HG03439 (cell line): ENCODE data around the gene PHRF1.
"Not testable (repeated sequence)": the region's sequence is repeated elsewhere in the genome, so short reads cannot be mapped to it uniquely, and the experiment has no call there.

Experiments
- ATAC-seq: cut with Tn5 transposase; IDR thresholded peaks from one replicate; pipeline ENCODE4 v1.9.1; 2021; ENCODE audit warnings: mild to moderate bottlenecking, moderate library complexity; ENCODE audit not compliant: unreplicated experiment

Gene PHRF1

DNA sequence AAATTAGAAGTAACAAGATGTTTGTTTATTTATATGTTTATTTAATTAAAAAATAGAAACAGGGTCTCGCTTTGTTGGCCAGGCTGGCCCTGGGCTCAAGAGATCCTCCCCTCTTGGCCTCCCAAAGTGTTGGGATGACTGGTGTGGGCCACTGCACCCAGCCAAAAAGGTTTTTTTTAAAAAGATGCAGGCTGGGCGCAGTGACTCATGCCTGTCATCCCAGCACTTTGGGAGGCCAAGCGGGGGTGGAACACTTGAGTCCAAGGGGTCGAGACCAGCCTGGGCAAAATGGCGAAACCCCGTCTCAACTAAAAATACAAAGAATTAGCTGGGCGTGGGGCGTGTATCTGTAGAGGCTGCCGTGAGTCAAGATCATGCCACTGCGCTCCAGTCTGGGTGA is 74.2 kb downstream of the PHRF1 start:
- no peak for ATAC-seq

DNA sequence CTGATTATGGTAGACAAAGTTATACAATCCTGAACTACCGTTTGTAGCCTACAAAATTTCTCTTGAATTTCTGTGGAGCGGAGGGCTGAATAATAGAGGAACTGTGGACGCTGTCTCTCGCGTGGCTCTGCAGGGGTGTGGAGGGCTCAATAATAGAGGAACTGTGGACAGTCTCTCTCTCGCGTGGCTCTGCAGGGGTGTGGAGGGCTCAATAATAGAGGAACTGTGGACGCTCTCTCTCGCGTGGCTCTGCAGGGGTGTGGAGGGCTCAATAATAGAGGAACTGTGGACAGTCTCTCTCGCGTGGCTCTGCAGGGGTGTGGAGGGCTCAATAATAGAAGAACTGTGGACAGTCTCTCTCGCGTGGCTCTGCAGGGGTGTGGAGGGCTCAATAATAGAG is 76.9 kb downstream of the PHRF1 start:
- ATAC-seq = not testable (repeated sequence)

DNA sequence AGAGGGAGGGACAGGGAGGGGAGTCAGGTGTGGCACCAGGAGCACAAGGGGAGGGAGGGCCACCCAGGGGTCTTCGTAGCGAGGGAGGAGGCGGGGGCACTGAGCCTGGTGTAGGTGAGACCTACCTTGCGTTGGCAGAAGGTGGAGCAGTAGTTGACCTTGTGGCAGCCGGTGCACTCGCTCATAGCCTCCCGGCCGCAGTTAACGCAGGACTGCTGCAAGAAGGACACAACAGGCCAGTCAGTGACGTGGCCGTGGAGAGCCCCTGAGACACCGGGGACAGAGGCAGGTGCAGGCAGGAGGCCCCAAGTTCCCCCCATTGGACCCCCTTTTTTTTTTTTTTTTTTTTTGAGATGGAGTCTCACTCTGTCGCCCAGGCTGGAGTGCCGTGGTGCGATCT is 77.6 kb downstream of the PHRF1 start:
- ATAC-seq = no peak

DNA sequence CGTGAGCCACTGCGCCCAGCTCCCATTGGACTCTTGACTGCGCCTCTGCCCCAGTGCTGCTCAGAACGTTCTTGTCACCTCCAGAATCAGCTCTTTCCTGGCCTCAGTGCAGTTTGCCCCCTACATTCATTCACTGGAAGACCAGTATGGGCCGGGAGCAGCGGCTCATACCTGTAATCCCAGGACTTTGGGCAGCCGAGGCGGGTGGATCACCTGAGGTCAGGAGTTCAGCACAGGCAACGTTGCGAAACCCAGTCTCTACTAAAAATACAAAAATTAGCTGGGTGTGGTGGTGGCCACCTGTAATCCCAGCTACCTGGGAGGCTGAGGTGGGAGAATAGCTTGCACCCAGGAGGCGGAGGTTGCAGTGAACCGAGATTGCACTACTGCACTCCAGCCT is 78.2 kb downstream of the PHRF1 start:
- ATAC-seq = not testable (repeated sequence)

DNA sequence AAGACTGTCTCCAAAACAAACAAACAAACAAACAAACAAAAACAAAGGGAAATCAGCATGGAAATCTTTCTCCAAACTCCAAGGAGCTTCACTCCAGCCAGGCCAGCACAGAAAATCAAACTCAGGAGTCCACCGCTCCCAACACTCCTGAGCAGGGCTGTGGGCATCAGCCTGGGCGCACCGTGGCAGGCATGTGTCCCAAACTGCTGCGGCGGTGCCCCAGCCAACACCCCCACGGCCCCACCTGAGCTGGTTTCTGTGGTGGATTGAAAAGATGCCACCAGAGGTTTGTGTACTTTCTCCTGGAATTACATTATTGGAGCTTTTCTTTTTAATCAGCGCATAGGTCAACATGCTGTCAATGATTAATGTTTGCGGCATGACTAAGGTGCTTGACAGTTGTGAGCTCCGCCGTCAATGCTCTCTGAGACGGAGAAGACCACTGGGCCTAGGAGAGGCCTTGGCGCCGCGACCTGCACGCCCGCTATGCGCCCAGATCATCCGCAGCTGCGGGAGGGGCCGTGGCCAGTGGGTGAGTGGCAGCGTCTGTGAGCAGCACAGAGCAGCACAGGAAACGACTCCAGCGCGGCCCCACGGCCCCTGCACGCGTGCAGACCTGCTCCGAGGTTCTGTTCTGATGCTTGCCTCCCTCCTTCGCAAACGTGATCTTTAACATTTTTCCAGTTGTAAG is 78.9 kb downstream of the PHRF1 start:
- no peak for ATAC-seq

DNA sequence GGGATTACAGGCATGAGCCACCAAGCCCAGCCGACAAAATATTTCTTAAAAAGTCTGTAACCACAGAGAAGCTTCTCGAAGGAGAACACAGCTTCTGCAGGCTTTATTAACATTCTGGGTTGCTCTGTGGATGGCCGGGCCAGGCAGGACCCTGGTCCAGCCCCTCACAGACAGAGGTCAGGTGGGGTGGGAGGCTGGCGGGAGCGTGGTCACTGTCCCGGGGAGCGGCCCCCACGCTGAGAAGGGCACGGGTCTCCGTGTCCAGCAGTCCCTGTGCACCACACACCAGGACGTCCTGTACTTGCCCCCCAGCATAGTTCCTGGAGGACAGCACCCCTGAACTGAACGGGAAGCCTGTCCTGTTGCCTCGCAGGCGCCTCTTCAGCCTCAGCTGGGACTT is 80.2 kb downstream of the PHRF1 start:
- ATAC-seq = no peak

DNA sequence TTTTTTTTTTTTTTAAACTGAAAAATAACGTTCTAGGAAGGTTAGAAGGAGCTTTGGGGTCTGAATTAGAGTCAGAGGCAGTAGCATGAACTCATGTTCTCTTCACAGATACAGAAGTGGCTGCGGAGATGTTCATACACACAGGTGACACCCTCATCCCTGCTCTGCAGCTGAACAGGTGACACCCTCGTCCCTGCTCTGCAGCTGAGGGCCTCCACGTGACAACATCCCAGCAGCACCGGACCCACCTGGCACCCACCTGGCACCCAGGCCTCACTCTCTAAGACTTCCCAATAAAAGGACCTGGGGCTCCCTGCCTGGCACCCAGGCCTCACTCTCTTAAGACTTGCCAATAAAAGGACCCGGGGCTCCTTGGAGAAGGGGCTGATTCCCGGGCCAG is 80.6 kb downstream of the PHRF1 start:
- ATAC-seq = no peak

DNA sequence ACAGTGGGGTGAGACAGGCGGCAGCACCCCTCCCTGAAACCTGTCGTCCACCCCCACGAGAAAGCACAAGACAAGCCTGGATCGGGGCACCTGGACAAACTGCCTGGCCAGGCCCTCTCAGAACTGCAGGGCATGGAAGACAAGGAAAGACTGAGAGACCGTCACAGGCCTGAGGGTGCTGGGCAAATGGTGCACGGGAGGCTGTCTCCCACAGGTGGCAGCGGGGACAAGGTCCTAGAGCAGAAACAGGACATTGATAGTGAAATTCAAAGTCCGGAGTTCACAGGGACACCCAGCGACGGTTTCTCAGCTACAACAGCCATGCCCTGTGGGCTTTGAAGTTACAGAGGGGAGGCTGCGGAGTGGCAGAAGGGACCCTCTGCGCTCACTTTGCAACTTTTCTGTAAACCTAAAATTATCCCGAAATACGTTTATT is 81.4 kb downstream of the PHRF1 start:
- no peak for ATAC-seq

DNA sequence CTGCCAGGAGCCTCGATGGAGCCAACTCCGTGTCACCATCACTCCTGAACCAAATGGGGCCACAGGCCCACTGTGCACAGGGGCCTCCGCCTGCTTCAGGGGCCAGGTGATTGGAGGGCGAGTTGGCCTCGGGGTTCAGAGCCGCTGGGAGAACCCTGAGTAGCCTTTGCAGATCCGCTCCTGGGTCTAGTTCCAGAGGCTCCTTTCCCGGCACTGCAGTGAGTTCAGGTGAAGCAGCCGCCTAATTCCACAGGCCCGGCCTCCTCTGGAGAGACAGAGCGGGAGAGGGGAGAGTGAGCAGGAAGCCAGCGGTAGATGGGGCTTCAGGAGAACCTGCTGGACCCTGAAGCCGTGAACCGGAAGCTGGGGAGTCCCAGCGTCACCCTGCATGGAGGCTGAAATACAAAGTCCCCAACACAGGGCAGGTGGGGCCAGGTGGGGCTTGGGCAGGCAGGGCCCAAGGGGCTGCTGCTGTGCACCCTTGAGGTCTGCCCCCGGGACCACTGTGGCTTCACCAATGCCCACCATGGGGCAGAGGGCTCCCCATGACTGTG is 83.3 kb downstream of the PHRF1 start:
- no peak for ATAC-seq

DNA sequence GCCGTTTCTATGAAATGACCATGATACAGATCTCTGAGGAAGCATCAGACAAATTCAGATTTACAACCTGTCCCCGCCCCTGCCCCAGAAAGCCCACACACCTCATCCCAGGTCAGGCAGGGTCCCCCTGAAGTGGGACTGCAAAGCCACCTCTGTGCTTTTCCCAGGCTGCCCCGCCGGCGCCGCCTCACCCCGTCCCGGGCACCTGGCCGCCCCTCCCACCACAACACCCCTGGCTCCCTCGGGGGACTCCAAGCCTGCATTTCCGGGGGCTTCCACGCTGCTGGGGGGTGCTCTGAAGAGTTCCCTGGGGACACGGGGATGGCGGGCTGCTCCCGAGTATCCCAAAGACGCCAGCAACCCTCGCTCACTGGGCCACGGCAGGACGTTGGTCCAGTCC is 84.0 kb downstream of the PHRF1 start:
- ATAC-seq = no peak

DNA sequence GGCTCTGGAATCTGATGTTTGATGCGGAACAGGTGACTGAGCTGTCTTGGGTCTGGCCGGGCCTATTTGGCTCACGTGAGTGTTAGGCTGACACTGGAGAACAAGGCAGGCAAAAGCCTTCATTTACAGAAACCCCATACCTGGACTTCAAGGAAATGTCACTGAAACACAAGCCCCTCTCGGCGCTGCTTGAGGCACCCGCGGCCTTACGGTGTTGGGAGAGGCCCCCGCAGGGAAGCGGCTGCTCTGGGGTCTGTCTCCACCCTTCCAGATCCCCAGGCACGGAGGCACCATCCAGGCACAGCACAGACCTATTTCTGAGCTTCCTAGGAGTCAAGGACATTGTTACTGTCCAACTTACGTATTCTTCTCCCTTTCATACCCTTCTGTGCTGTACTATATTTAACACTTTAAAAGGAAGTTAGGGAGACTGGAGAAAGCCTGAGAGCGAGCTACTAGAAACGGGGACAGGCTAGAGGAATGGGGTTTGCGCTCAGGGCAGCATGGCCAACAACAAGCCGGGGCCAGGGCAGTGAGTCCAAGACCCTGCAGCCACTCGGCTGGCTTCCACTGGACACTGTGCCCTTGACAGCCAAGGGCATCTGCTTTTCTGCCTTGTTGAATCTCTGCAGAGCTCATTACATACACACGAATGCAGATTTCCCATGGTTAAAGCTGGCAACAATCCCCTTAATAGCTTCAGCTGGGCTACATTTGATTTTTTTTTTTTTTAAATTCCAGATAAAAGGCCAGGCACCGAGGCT is 84.6 kb downstream of the PHRF1 start:
- ATAC-seq = no peak
